ENCODE data around the gene CD99. TPM values are rescaled to one million over a fixed set of nuclear protein-coding genes. Genes with fewer than 3 reads are reported as not detected.
A peak's percentile ranks its signal among the peaks of the same experiment; 100 is the strongest.

Gene CD99
- total and polyA plus RNA-seq, 8 donors: 64.5 to 432 (median 134) TPM

- TF ChIP-seq CTCF (IDR thresholded peaks at IDR 0.05): no peak
- peaks cover 0 to 12% (median 0%) of the 10 kb centered on the region in 3 donors for H3K4me1 ChIP-seq
- no peaks in the 10 kb centered on the region for H3K27me3 ChIP-seq
Observed at GRCh38 chrX:2692221-2693112, 1.4 kb downstream of the CD99 start.

GRCh38 chrX:2693113-2694002 lies 2.3 kb downstream of the CD99 start:
- no peak for TF ChIP-seq CTCF (IDR thresholded peaks at IDR 0.05)
- H3K27me3 ChIP-seq: no peaks in the 10 kb centered on the region
- ATAC-seq (no peak), DNase-seq (no peak), FAIRE-seq (no peak)
- H3K4me3 ChIP-seq: peak overlapping the region in 2 of 4 donors; percentile 64 to 89
- no peaks in the 10 kb centered on the region for H3K9me3 ChIP-seq
- 50 to 65% methylated on average over 15 of the region's 15 CpGs for WGBS, 2 donors
- peaks cover 0 to 12% (median 0%) of the 10 kb centered on the region in 3 donors for H3K4me1 ChIP-seq
- H3K27ac ChIP-seq: no peak overlapping the region
- H3K36me3 ChIP-seq: no peaks in the 10 kb centered on the region
- intact Hi-C loops (cut with DNase I): no loop called here

More at GRCh38 chrX:2692221-2693112, 1.4 kb downstream of the CD99 start:
- peak overlapping the region; percentile 64 to 95 (median 88) for H3K4me3 ChIP-seq
- no peaks in the 10 kb centered on the region for H3K36me3 ChIP-seq
- no peaks in the 10 kb centered on the region for H3K9me3 ChIP-seq
- no peak for FAIRE-seq
- intact Hi-C loops (cut with DNase I): no loop called here
- ATAC-seq: peak in 1 of 4 donors; percentile 8
- WGBS, 2 donors: 6 to 13% methylated on average over 24 of the region's 24 CpGs
- H3K27ac ChIP-seq: peak overlapping the region in 3 of 4 donors; percentile 77 to 88 (median 84)
- DNase-seq: peak in 3 of 6 donors; percentile 25 to 65 (median 42)

GRCh38 chrX:2694914-2695267 lies 3.8 kb downstream of the CD99 start:
- H3K27me3 ChIP-seq: no peaks in the 10 kb centered on the region
- FAIRE-seq (no peak), DNase-seq (no peak), ATAC-seq (no peak)
- peaks cover 0 to 9% (median 0%) of the 10 kb centered on the region in 3 donors for H3K4me1 ChIP-seq
- intact Hi-C loops (cut with DNase I): no loop called here
- 75 to 84% methylated on average over 7 of the region's 7 CpGs for WGBS, 2 donors
- TF ChIP-seq CTCF (IDR thresholded peaks at IDR 0.05): no peak
- no peaks in the 10 kb centered on the region for H3K36me3 ChIP-seq
- H3K4me3 ChIP-seq: no peak overlapping the region
- H3K9me3 ChIP-seq: no peaks in the 10 kb centered on the region
- H3K27ac ChIP-seq: no peak overlapping the region

GRCh38 chrX:2696698-2697215 lies 5.7 kb downstream of the CD99 start:
- H3K27ac ChIP-seq: peak overlapping the region in 1 of 4 donors; percentile 27
- ATAC-seq (peak in 2 of 4 donors; percentile 34 to 54), FAIRE-seq (no peak)

More at GRCh38 chrX:2696698-2697215, 5.7 kb downstream of the CD99 start:
- Histone ChIP-seq H3K4me1 (peaks cover 0 to 8% (median 0%) of the 10 kb centered on the region in 3 donors), H3K9me3 (no peaks in the 10 kb centered on the region), H3K27me3 (no peaks in the 10 kb centered on the region), H3K36me3 (no peaks in the 10 kb centered on the region), H3K4me3 (no peak overlapping the region)
- TF ChIP-seq CTCF (IDR thresholded peaks at IDR 0.05): no peak
- DNase-seq: no peak
- WGBS, 2 donors: 74 to 75% methylated on average over 8 of the region's 8 CpGs
- intact Hi-C loops (cut with DNase I): no loop called here
